Lower lobe of right lung (tissue), 2 donors: ENCODE results near the gene ASPSCR1. TPM values are rescaled to one million over a fixed set of nuclear protein-coding genes. Genes with fewer than 3 reads are reported as not detected.

Source experiments
- ATAC-seq, 2 donors: fragments of 200-7000 bp; cut with Tn5 transposase; one replicate each; pipeline ENCODE4 v1.9.1; 2020 to 2022; ENCODE audit warnings: mild to moderate bottlenecking in 2 of 2, moderate library complexity in 2 of 2
- DNase-seq: peaks from one replicate; pipeline ENCODE4 v3.0.0-alpha.2; 2020
- H3K27ac ChIP-seq: fragments of 200-600 bp; one replicate; pipeline ENCODE4 v1.8.0; 2022
- H3K27me3 ChIP-seq: fragments of 200-600 bp; one replicate; pipeline ENCODE4 v1.8.0; 2022; ENCODE audit warnings: low read depth
- H3K36me3 ChIP-seq: fragments of 200-600 bp; one replicate; pipeline ENCODE4 v1.8.0; 2022; ENCODE audit warnings: mild to moderate bottlenecking
- H3K4me1 ChIP-seq: fragments of 200-600 bp; one replicate; pipeline ENCODE4 v1.8.0; 2022
- H3K4me3 ChIP-seq: fragments of 200-600 bp; one replicate; pipeline ENCODE4 v1.8.0; 2022; ENCODE audit warnings: mild to moderate bottlenecking
- H3K9me3 ChIP-seq: fragments of 200-600 bp; one replicate; pipeline ENCODE4 v1.8.0; 2022
- CTCF ChIP-seq: fragments of 200-600 bp; IDR thresholded peaks from one replicate; pipeline ENCODE4 v1.8.0; 2022; ENCODE audit warnings: antibody characterized with exemption, mild to moderate bottlenecking
- intact Hi-C: fragments of 100-400 bp; cut with DNase I; formaldehyde crosslinking; loops from one replicate; pipeline ENCODE4 v1.11.0; 2022
- total RNA-seq: library from RNA; stranded (reverse); fragmentation: NEBNext Ultra II Directional; extraction: Animal tissue kit (Norgen Biotek cat#: 25700); gene quantifications from one replicate; pipeline ENCODE4 v1.2.1, GENCODE V29; 2021
- donor health status: DM: no; HTN: yes; CAD: no; lungs with severe emphysema.

ASPSCR1 gene
- total RNA-seq, 1 donor from 2014 or later: 45.3 TPM

GRCh38 chr17:82029990-82030469 is 52.6 kb downstream of the ASPSCR1 start:
- Histone ChIP-seq H3K27ac (no peak overlapping the region), H3K36me3 (no peaks in the 10 kb centered on the region), H3K4me3 (peak overlapping the region; percentile 62), H3K4me1 (peaks cover 18% of the 10 kb centered on the region), H3K27me3 (peaks cover 8% of the 10 kb centered on the region), H3K9me3 (no peaks in the 10 kb centered on the region)
- no peak for TF ChIP-seq CTCF
- DNase-seq (no peak), ATAC-seq (peak in 1 of 2 donors; percentile 1)
- intact Hi-C loops: loop anchor here (5.0 kb wide), 1 partner anchor 132 kb away; no protein-coding TSS in a partner anchor

- H3K4me3 ChIP-seq: peak overlapping the region; percentile 62
- ATAC-seq: peak; percentile 91 to 92
- DNase-seq: peak; percentile 89
These were observed 53.3 kb downstream of the ASPSCR1 start for GRCh38 chr17:82030470-82031302.

GRCh38 chr17:82031303-82031884 is 54.0 kb downstream of the ASPSCR1 start, which contains the start of gene RAC3:
Gene RAC3, plus strand, starts transcription at chr17:82031678. Its CDS starts 84 bp downstream, at chr17:82031762.
- intact Hi-C loops: no loop called here
- Histone ChIP-seq H3K27ac (peak within 1 kb of the TSS; percentile 37), H3K4me3 (peak within 1 kb of the TSS; percentile 62), H3K9me3 (no peaks in the 10 kb centered on the region), H3K4me1 (peaks cover 29% of the 10 kb centered on the region), H3K36me3 (no peaks in the 10 kb centered on the region), H3K27me3 (peaks cover 8% of the 10 kb centered on the region)
- ATAC-seq: peak; percentile 0 to 9
- TF ChIP-seq CTCF: no peak
- no peak for DNase-seq

More at GRCh38 chr17:82030470-82031302, 53.3 kb downstream of the ASPSCR1 start:
- Histone ChIP-seq H3K27me3 (peaks cover 8% of the 10 kb centered on the region), H3K27ac (peak overlapping the region; percentile 37), H3K4me1 (peaks cover 22% of the 10 kb centered on the region), H3K36me3 (no peaks in the 10 kb centered on the region), H3K9me3 (no peaks in the 10 kb centered on the region)
- TF ChIP-seq CTCF: peak; percentile 96
- intact Hi-C loops: no loop called here

GRCh38 chr17:82031885-82032627 is 54.6 kb downstream of the ASPSCR1 start:
- H3K9me3 ChIP-seq: no peaks in the 10 kb centered on the region
- no peak for TF ChIP-seq CTCF
- peak; percentile 24 to 47 for ATAC-seq
- H3K36me3 ChIP-seq: no peaks in the 10 kb centered on the region
- intact Hi-C loops: no loop called here
- DNase-seq: no peak
- H3K4me3 ChIP-seq: peak overlapping the region; percentile 40
- no peak overlapping the region for H3K27ac ChIP-seq
- H3K4me1 ChIP-seq: peaks cover 34% of the 10 kb centered on the region
- H3K27me3 ChIP-seq: peaks cover 8% of the 10 kb centered on the region
